Retina (tissue), 1 donor: Measurements from ENCODE around the gene HIP1R.
"Not testable (repeated sequence)": the region's sequence is repeated elsewhere in the genome, so short reads cannot be mapped to it uniquely, and the experiment has no call there.

Source experiments
- DNase-seq: peaks from one replicate; pipeline ENCODE4 v3.0.0-alpha.2; 2016

The HIP1R gene

GRCh38 chr12:122878780-122879612, 43.7 kb downstream of the HIP1R start:
- DNase-seq, result no peak

GRCh38 chr12:122880155-122880667, 45.0 kb downstream of the HIP1R start:
- DNase-seq, result peak; percentile 39

- DNase-seq, result peak; percentile 54
These were observed 45.4 kb downstream of the HIP1R start for GRCh38 chr12:122880668-122881067.

- no peak for DNase-seq
These were observed 47.8 kb downstream of the HIP1R start for GRCh38 chr12:122882908-122883558.

GRCh38 chr12:122884091-122884826, 49.0 kb downstream of the HIP1R start:
- no peak for DNase-seq

- no peak for DNase-seq
These were observed 49.6 kb downstream of the HIP1R start for GRCh38 chr12:122884860-122885259.

- DNase-seq, result no peak
These were observed 50.9 kb downstream of the HIP1R start for GRCh38 chr12:122886161-122886560.

GRCh38 chr12:122886851-122887818, 51.9 kb downstream of the HIP1R start:
- peak; percentile 34 for DNase-seq

GRCh38 chr12:122887819-122888212, 52.6 kb downstream of the HIP1R start:
- DNase-seq, result no peak

GRCh38 chr12:122888232-122888752, 53.0 kb downstream of the HIP1R start:
- DNase-seq, result no peak

GRCh38 chr12:122889761-122890520, 54.7 kb downstream of the HIP1R start:
- DNase-seq, result no peak

GRCh38 chr12:122891661-122892525, 56.6 kb downstream of the HIP1R start:
- DNase-seq, result peak; percentile 20

- not testable (repeated sequence) for DNase-seq
These were observed 57.5 kb downstream of the HIP1R start for GRCh38 chr12:122892724-122893123.

GRCh38 chr12:122893208-122894153, 58.2 kb downstream of the HIP1R start:
- DNase-seq, result no peak

GRCh38 chr12:122894193-122895121, 59.2 kb downstream of the HIP1R start:
- no peak for DNase-seq

- no peak for DNase-seq
These were observed 60.1 kb downstream of the HIP1R start for GRCh38 chr12:122895320-122895703.
